GM12874 (cell line): ENCODE measurements around the gene MMP21.

ENCODE experiments used
- CTCF ChIP-seq: IDR thresholded peaks from 2 replicates; pipeline ENCODE4 v1.5.1; 2011; ENCODE audit warnings: low read depth, mild to moderate bottlenecking, control low read depth, low read length, moderate library complexity; ENCODE audit not compliant: insufficient read depth

MMP21 gene

GRCh38 chr10:125815764-125816163 is 40.1 kb upstream of the MMP21 start:
- no peak for TF ChIP-seq CTCF

DNA sequence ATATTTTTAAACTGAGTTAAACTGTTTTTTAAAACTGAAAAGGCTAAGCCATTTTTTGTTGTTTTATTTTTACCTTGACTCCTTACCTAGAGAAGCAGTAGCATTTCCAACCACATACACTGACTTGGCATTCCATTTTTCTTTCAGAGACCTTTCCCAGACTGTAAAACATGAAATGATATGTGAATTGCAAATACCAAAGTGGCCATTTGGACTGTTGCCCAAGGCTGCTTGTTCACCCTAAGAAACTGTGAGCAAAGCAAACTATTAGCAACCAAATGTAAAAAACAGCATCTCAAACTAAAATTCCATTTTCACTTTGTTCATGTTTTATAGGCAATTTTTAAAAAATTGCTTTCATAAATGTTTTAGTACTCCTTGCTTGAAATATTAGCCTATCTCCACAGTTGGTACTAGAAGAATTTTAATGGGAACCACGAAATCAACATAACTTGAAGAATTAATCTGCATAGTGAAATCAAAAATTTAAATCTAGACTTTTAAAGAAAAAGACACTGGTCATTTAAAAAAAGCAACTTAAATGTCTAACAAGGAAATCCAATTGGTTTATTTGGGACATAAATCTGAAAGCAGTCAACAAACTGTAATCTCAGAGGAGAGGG is 36.6 kb upstream of the MMP21 start:
- TF ChIP-seq CTCF: no peak

DNA sequence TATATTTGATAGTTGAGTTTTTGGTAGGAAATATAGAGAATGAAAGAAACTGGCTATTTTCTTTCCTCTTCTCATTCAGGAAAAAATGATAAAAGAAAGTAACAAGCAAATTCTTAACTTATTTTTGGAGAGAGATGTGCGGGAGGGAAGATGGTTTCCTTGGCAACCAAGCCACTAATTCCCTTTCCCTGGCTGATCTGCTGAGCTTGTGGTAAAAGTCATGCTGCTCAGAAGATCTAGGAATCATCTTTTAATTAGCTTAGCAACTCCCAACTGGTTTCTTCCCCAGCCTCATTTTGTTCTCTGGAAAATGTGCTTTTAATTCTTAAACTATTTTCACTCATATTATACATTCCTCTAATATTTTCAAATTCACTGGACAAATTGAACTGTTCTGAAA is 35.6 kb upstream of the MMP21 start:
- TF ChIP-seq CTCF: no peak

- TF ChIP-seq CTCF: no peak
These were observed 32.4 kb upstream of the MMP21 start for GRCh38 chr10:125808047-125808446.

DNA sequence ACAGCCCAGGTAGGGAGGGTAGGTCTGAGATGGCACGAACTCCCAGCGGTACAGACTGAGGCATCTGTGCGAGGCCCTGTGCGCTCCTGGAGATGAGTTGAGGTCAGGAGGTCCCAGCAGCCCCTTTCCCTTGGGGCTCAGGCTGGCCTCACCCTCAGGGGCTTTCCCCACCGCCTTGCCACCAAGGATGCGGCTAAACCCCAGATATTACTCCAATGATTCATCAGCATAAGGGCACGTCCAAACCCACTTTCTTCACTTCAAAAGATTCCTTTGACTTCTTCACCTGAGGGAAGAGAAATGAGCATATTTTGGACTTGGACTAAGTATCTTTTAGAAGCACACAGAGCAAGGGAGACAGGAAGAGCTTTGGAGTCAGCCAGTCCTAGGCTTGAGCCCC is 27.1 kb upstream of the MMP21 start:
- no peak for TF ChIP-seq CTCF

DNA sequence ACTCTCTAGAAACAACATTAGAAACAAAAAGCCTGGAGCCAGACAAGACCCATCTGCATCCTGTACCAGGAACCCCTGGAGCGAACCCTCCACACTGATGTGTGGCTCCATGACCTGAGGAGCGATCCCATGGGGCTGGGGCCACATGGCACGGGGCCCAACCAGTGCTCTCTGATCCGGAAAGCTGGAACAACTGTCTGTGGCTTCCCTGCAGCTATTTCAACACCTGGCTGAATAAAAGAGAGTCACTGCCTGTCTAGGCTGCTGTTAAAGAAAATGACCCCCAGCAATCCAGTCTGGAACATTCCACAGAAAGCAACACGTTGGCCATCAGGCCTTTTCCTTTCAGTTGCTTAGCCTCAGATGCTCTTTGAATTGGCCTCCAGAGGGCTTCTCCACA is 26.5 kb upstream of the MMP21 start:
- no peak for TF ChIP-seq CTCF

- no peak for TF ChIP-seq CTCF
These were observed 26.0 kb upstream of the MMP21 start for GRCh38 chr10:125801574-125801973.
